NCI-H82 treated with DMSO at 0.1 percent for 48 hours (cell line): ENCODE data around the gene CEACAM7.
"Not testable (repeated sequence)": the region's sequence is repeated elsewhere in the genome, so short reads cannot be mapped to it uniquely, and the experiment has no call there.

Source experiments
- DNase-seq: peaks from one replicate; lab custom pipeline; 2025; ENCODE audit not compliant: unreplicated experiment; lab: John Stamatoyannopoulos, UW

Gene CEACAM7

GRCh38 chr19:41688098-41688497 lies at the start of gene CEACAM7:
TSS of gene CEACAM7 (minus strand) at chr19:41688270. CDS start at chr19:41688165, 105 bp downstream.
- DNase-seq: no peak

GRCh38 chr19:41735071-41735600 lies 47.1 kb upstream of the CEACAM7 start:
- DNase-seq: no peak

GRCh38 chr19:41734585-41734984 lies 46.5 kb upstream of the CEACAM7 start:
- no peak for DNase-seq

- DNase-seq: no peak
Observed at GRCh38 chr19:41734156-41734555, 46.1 kb upstream of the CEACAM7 start.

- no peak for DNase-seq
Observed at GRCh38 chr19:41726493-41726892, 38.4 kb upstream of the CEACAM7 start.

- no peak for DNase-seq
Observed at GRCh38 chr19:41720103-41720502, 32.0 kb upstream of the CEACAM7 start.

- no peak for DNase-seq
Observed at GRCh38 chr19:41718761-41719160, 30.7 kb upstream of the CEACAM7 start.

- DNase-seq: no peak
Observed at GRCh38 chr19:41714598-41714997, 26.5 kb upstream of the CEACAM7 start.

- DNase-seq: no peak
Observed at GRCh38 chr19:41711376-41712261, 23.5 kb upstream of the CEACAM7 start.

- DNase-seq: no peak
Observed at GRCh38 chr19:41709951-41710645, 22.0 kb upstream of the CEACAM7 start.

- DNase-seq: not testable (repeated sequence)
Observed at GRCh38 chr19:41709516-41709915, 21.4 kb upstream of the CEACAM7 start.

- no peak for DNase-seq
Observed at GRCh38 chr19:41708481-41708880, 20.4 kb upstream of the CEACAM7 start, which contains the start of gene CEACAM5. TSS of gene CEACAM5 (plus strand) at chr19:41708626. CDS start at chr19:41708732, 106 bp downstream.

GRCh38 chr19:41707871-41708371 lies 19.9 kb upstream of the CEACAM7 start:
- DNase-seq: no peak

GRCh38 chr19:41707502-41707812 lies 19.4 kb upstream of the CEACAM7 start:
- DNase-seq: no peak

- DNase-seq: peak; percentile 13
Observed at GRCh38 chr19:41706741-41707501, 18.9 kb upstream of the CEACAM7 start.

- no peak for DNase-seq
Observed at GRCh38 chr19:41705393-41706174, 17.5 kb upstream of the CEACAM7 start.

- no peak for DNase-seq
Observed at GRCh38 chr19:41703602-41704293, 15.7 kb upstream of the CEACAM7 start.

GRCh38 chr19:41702171-41702651 lies 14.1 kb upstream of the CEACAM7 start:
- no peak for DNase-seq

GRCh38 chr19:41701401-41702075 lies 13.5 kb upstream of the CEACAM7 start:
- no peak for DNase-seq
